HEK293 (cell line): ENCODE results near the gene ABCC12.

ENCODE experiments used
- CTCF ChIA-PET: fragments of 350-600 bp; formaldehyde crosslinking; extraction: SDS; loops from one replicate; lab custom pipeline; 2021; ENCODE audit warnings: antibody characterized with exemption; lab: Yijun Ruan, JAX
- POLR2A ChIA-PET: fragments of 300-600 bp; formaldehyde crosslinking; extraction: SDS; loops from one replicate; lab custom pipeline; 2020; ENCODE audit warnings: antibody characterized with exemption, inconsistent platforms; lab: Yijun Ruan, JAX
- H3K27ac ChIP-seq: fragments of 200-500 bp; sonication (Bioruptor generic); 2 replicates; pipeline ENCODE4 v1.5.1; 2014; ENCODE audit warnings: low read depth, low read length, control low read depth, inconsistent platforms; ENCODE audit errors: extremely low read depth
- H3K36me3 ChIP-seq, 2 experiments: fragments of 200-500 bp in 1 of 2; sonication (Bioruptor generic) in 1 of 2; 1 replicate in 1 of 2; 2 replicates in 1 of 2; pipeline ENCODE4 v1.5.1; 2014 to 2017; ENCODE audit warnings: inconsistent platforms in 2 of 2, low read length in 2 of 2; ENCODE audit not compliant: control insufficient read depth in 2 of 2, insufficient read depth in 1 of 2
- H3K4me1 ChIP-seq: fragments of 200-500 bp; sonication (Bioruptor generic); 2 replicates; pipeline ENCODE4 v1.5.1; 2014; ENCODE audit warnings: mild to moderate bottlenecking, low read length, inconsistent platforms; ENCODE audit not compliant: control insufficient read depth, insufficient read depth
- H3K4me3 ChIP-seq: 2 replicates; pipeline ENCODE4 v1.5.1; 2011; ENCODE audit warnings: low read depth, mild to moderate bottlenecking, control low read depth, low read length, moderate library complexity
- H3K9me3 ChIP-seq: fragments of 200-500 bp; sonication (Bioruptor generic); 2 replicates; pipeline ENCODE4 v1.5.1; 2014; ENCODE audit warnings: low read depth, low read length, inconsistent platforms; ENCODE audit not compliant: control insufficient read depth, insufficient read depth
- BCL11B ChIP-seq: fragments of 450-650 bp; formaldehyde crosslinking; IDR thresholded peaks from 2 replicates; pipeline ENCODE4 v1.5.1; 2016; ENCODE audit warnings: low read depth, missing biosample characterization, missing genetic modification characterization
- HOXC10 ChIP-seq: sonication (generic); formaldehyde crosslinking; IDR thresholded peaks from 2 replicates; pipeline ENCODE4 v1.8.1; 2023; ENCODE audit warnings: mild to moderate bottlenecking, missing genetic modification reagents
- IKZF3 ChIP-seq: fragments of 450-650 bp; IDR thresholded peaks from 2 replicates; pipeline ENCODE4 v1.5.0; 2018; ENCODE audit warnings: missing biosample characterization, mild to moderate bottlenecking, missing genetic modification characterization, moderate library complexity
- KLF9 ChIP-seq: fragments of 450-650 bp; formaldehyde crosslinking; IDR thresholded peaks from 2 replicates; pipeline ENCODE4 v1.5.1; 2016; ENCODE audit warnings: missing biosample characterization, missing genetic modification characterization, low read depth
- OVOL3 ChIP-seq: fragments of 450-650 bp; formaldehyde crosslinking; IDR thresholded peaks from 2 replicates; pipeline ENCODE4 v1.5.1; 2016; ENCODE audit warnings: missing biosample characterization, missing genetic modification characterization
- PBX3 ChIP-seq: sonication (generic); formaldehyde crosslinking; IDR thresholded peaks from 2 replicates; pipeline ENCODE4 v1.8.1; 2022; ENCODE audit warnings: mild to moderate bottlenecking, moderate library complexity, missing genetic modification reagents
- PRDM2 ChIP-seq: fragments of 450-650 bp; formaldehyde crosslinking; IDR thresholded peaks from 2 replicates; pipeline ENCODE4 v1.5.1; 2016; ENCODE audit warnings: missing biosample characterization, missing genetic modification characterization, borderline replicate concordance
- SCRT2 ChIP-seq: fragments of 450-650 bp; formaldehyde crosslinking; IDR thresholded peaks from 2 replicates; pipeline ENCODE4 v1.5.1; 2016; ENCODE audit warnings: missing biosample characterization, missing genetic modification characterization
- SP7 ChIP-seq: fragments of 450-650 bp; formaldehyde crosslinking; IDR thresholded peaks from 2 replicates; pipeline ENCODE4 v1.5.1; 2016; ENCODE audit warnings: missing biosample characterization, missing genetic modification characterization
- ZFP69B ChIP-seq: fragments of 450-650 bp; formaldehyde crosslinking; IDR thresholded peaks from 2 replicates; pipeline ENCODE4 v1.5.1; 2016; ENCODE audit warnings: missing biosample characterization, missing genetic modification characterization
- ZNF133 ChIP-seq: fragments of 450-650 bp; formaldehyde crosslinking; IDR thresholded peaks from 2 replicates; pipeline ENCODE4 v1.5.1; 2016; ENCODE audit warnings: missing biosample characterization, missing genetic modification characterization
- ZNF138 ChIP-seq: fragments of 450-650 bp; formaldehyde crosslinking; IDR thresholded peaks from 2 replicates; pipeline ENCODE4 v1.5.1; 2016; ENCODE audit warnings: missing biosample characterization, missing genetic modification characterization, borderline replicate concordance
- ZNF2 ChIP-seq: fragments of 450-650 bp; formaldehyde crosslinking; IDR thresholded peaks from 2 replicates; pipeline ENCODE4 v1.5.1; 2016; ENCODE audit warnings: missing biosample characterization, missing genetic modification characterization
- ZNF341 ChIP-seq: fragments of 450-650 bp; formaldehyde crosslinking; IDR thresholded peaks from 2 replicates; pipeline ENCODE4; 2016; ENCODE audit warnings: low read depth, missing biosample characterization, missing genetic modification characterization
- ZNF660 ChIP-seq: fragments of 450-650 bp; IDR thresholded peaks from 2 replicates; pipeline ENCODE4 v1.5.1; 2018; ENCODE audit warnings: missing biosample characterization, mild to moderate bottlenecking, missing genetic modification characterization
- ZNF837 ChIP-seq: fragments of 450-650 bp; formaldehyde crosslinking; IDR thresholded peaks from 2 replicates; pipeline ENCODE4 v1.5.1; 2016; ENCODE audit warnings: missing biosample characterization, missing genetic modification characterization
- TF ChIP-seq, protein P1 (sequence below): fragments of 450-650 bp; formaldehyde crosslinking; IDR thresholded peaks from 2 replicates; pipeline ENCODE4 v1.5.1; 2016; ENCODE audit warnings: missing biosample characterization, missing genetic modification characterization
- TF ChIP-seq, protein P2 (sequence below): fragments of 450-650 bp; formaldehyde crosslinking; IDR thresholded peaks from 2 replicates; pipeline ENCODE4 v1.5.0; 2017; ENCODE audit warnings: missing biosample characterization, missing genetic modification characterization, borderline replicate concordance

ABCC12 gene

DNA sequence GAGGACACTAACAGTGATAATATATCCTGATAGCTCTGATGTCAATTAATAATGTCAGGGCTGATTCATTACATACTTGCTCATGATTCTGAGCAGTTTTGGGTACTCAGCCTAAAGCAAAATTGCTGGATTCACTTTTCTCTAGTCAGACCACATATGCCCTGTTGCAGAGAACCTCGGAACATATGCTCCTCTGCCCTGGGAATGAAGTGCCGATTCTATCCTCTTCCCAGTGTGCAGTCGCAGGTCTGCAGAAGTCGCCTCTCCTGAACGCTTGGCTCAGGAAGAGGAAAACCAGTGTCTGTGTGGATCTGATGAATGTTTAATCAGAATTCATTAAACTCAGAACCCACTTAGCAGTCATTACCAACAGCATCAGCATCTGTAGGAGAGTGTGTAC is 34.5 kb downstream of the ABCC12 start:
- POLR2A ChIA-PET = no interaction called here
- H3K36me3 ChIP-seq = no peaks in the 10 kb centered on the region
- H3K9me3 ChIP-seq = no peaks in the 10 kb centered on the region
- H3K4me1 ChIP-seq = no peaks in the 10 kb centered on the region
- CTCF ChIA-PET = interaction anchor here (1.2 kb wide), 1 partner anchor 978 kb away, joined by 3 read pairs; no protein-coding TSS in a partner anchor
- no peak overlapping the region for H3K27ac ChIP-seq
- TF ChIP-seq ZNF837 (tag by site-specific recombination) = no peak
- TF ChIP-seq PRDM2 (tag by site-specific recombination) = no peak
- no peak for TF ChIP-seq SP7 (tag by site-specific recombination)
- H3K4me3 ChIP-seq = no peak overlapping the region

DNA sequence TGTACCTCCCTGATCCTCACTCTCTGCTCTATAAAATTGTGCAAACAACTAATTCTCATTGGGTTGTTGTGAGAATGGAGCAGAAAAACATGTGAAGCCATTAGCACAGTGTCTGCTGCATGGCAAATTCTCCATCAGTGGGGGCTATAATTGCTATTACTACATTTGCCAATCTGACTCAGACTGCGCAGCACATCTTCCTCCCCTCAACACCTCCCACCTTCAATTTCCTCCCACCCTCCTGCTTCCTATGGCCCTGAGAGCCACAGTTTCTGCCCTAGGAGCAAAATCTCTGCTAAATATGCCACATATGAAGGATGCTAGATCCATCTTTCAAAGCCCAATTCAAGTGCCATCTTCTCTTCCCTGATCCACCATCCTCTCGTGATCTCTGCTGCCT is 37.0 kb downstream of the ABCC12 start:
- POLR2A ChIA-PET = no interaction called here
- Histone ChIP-seq H3K4me3 (no peak overlapping the region), H3K27ac (no peak overlapping the region), H3K36me3 (no peaks in the 10 kb centered on the region), H3K4me1 (no peaks in the 10 kb centered on the region), H3K9me3 (no peaks in the 10 kb centered on the region)
- CTCF ChIA-PET = interaction anchor here (0.7 to 1.9 kb wide), 2 partner anchors 38 to 978 kb away, joined by 3 to 6 read pairs; no protein-coding TSS in a partner anchor
- TF ChIP-seq SCRT2 = no peak
- TF ChIP-seq ZNF660 (tag by site-specific recombination) = no peak
- TF ChIP-seq ZNF138 = no peak
- TF ChIP-seq, protein P1, sequence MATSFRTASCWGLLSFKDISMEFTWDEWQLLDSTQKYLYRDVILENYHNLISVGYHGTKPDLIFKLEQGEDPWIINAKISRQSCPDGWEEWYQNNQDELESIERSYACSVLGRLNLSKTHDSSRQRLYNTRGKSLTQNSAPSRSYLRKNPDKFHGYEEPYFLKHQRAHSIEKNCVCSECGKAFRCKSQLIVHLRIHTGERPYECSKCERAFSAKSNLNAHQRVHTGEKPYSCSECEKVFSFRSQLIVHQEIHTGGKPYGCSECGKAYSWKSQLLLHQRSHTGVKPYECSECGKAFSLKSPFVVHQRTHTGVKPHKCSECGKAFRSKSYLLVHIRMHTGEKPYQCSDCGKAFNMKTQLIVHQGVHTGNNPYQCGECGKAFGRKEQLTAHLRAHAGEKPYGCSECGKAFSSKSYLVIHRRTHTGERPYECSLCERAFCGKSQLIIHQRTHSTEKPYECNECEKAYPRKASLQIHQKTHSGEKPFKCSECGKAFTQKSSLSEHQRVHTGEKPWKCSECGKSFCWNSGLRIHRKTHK (tag by site-specific recombination) = no peak
- no peak for TF ChIP-seq PBX3 (CRISPR knock-in tag)
- TF ChIP-seq BCL11B (tag by site-specific recombination) = no peak
- no peak for TF ChIP-seq ZNF341 (tag by site-specific recombination)
- TF ChIP-seq IKZF3 = no peak
- no peak for TF ChIP-seq KLF9 (tag by site-specific recombination)
- no peak for TF ChIP-seq OVOL3
- TF ChIP-seq ZFP69B (tag by site-specific recombination) = no peak
- TF ChIP-seq HOXC10 (CRISPR knock-in tag) = no peak
- TF ChIP-seq ZNF2 (tag by site-specific recombination) = no peak
- TF ChIP-seq ZNF133 = no peak
- no peak for TF ChIP-seq PRDM2 (tag by site-specific recombination)
- TF ChIP-seq, protein P2, sequence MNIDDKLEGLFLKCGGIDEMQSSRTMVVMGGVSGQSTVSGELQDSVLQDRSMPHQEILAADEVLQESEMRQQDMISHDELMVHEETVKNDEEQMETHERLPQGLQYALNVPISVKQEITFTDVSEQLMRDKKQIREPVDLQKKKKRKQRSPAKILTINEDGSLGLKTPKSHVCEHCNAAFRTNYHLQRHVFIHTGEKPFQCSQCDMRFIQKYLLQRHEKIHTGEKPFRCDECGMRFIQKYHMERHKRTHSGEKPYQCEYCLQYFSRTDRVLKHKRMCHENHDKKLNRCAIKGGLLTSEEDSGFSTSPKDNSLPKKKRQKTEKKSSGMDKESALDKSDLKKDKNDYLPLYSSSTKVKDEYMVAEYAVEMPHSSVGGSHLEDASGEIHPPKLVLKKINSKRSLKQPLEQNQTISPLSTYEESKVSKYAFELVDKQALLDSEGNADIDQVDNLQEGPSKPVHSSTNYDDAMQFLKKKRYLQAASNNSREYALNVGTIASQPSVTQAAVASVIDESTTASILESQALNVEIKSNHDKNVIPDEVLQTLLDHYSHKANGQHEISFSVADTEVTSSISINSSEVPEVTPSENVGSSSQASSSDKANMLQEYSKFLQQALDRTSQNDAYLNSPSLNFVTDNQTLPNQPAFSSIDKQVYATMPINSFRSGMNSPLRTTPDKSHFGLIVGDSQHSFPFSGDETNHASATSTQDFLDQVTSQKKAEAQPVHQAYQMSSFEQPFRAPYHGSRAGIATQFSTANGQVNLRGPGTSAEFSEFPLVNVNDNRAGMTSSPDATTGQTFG (tag by site-specific recombination) = no peak
